IPS-20b (cell line): ENCODE results near the gene SERPINB1.

Experiments used
- H3K27ac ChIP-seq: one replicate; pipeline ENCODE4 v1.5.1; 2013; ENCODE audit warnings: low read length
- H3K27me3 ChIP-seq: 2 replicates; pipeline ENCODE4 v1.6.1; 2013; ENCODE audit warnings: mild to moderate bottlenecking, low read length, inconsistent platforms; ENCODE audit not compliant: insufficient read depth
- H3K36me3 ChIP-seq: 2 replicates; pipeline ENCODE4 v1.6.1; 2013; ENCODE audit warnings: low read depth, mild to moderate bottlenecking, inconsistent platforms, low read length, moderate library complexity; ENCODE audit not compliant: insufficient read depth
- H3K4me1 ChIP-seq: 2 replicates; pipeline ENCODE4 v1.6.1; 2013; ENCODE audit warnings: mild to moderate bottlenecking, control low read depth, inconsistent platforms, low read length, moderate library complexity; ENCODE audit not compliant: insufficient read depth
- H3K4me3 ChIP-seq: 2 replicates; pipeline ENCODE4 v1.5.1; 2013; ENCODE audit warnings: mild to moderate bottlenecking, low read length, inconsistent platforms
- H3K9ac ChIP-seq: 2 replicates; pipeline ENCODE4 v1.6.1; 2013; ENCODE audit warnings: low read depth, mild to moderate bottlenecking, inconsistent platforms, low read length, moderate library complexity
- H3K9me3 ChIP-seq: 2 replicates; pipeline ENCODE4 v1.6.1; 2013; ENCODE audit warnings: mild to moderate bottlenecking, low read depth, low read length, inconsistent platforms; ENCODE audit not compliant: insufficient read depth

SERPINB1 gene

GRCh38 chr6:2821554-2821953, 20.1 kb downstream of the SERPINB1 start:
- H3K9ac ChIP-seq: no peak overlapping the region
- no peaks in the 10 kb centered on the region for H3K9me3 ChIP-seq
- no peak overlapping the region for H3K27ac ChIP-seq
- H3K36me3 ChIP-seq: no peaks in the 10 kb centered on the region
- no peak overlapping the region for H3K4me3 ChIP-seq
- no peaks in the 10 kb centered on the region for H3K27me3 ChIP-seq
- H3K4me1 ChIP-seq: peaks cover 4% of the 10 kb centered on the region; the same call in 1 of the 2 replicates

GRCh38 chr6:2820415-2820814, 21.2 kb downstream of the SERPINB1 start:
- Histone ChIP-seq H3K27me3 (no peaks in the 10 kb centered on the region), H3K4me3 (no peak overlapping the region), H3K27ac (no peak overlapping the region), H3K4me1 (peaks cover 4% of the 10 kb centered on the region; the same call in 1 of the 2 replicates), H3K9ac (no peak overlapping the region), H3K36me3 (no peaks in the 10 kb centered on the region), H3K9me3 (peaks cover 7% of the 10 kb centered on the region; the same call in 1 of the 2 replicates)

GRCh38 chr6:2819978-2820377, 21.7 kb downstream of the SERPINB1 start:
- Histone ChIP-seq H3K9ac (no peak overlapping the region), H3K27ac (no peak overlapping the region), H3K4me3 (no peak overlapping the region)

GRCh38 chr6:2819115-2819514, 22.5 kb downstream of the SERPINB1 start:
- H3K27me3 ChIP-seq: no peaks in the 10 kb centered on the region
- H3K9me3 ChIP-seq: peaks cover 7% of the 10 kb centered on the region; the same call in 1 of the 2 replicates
- no peak overlapping the region for H3K27ac ChIP-seq
- H3K9ac ChIP-seq: no peak overlapping the region
- H3K36me3 ChIP-seq: no peaks in the 10 kb centered on the region
- no peak overlapping the region for H3K4me3 ChIP-seq
- H3K4me1 ChIP-seq: peaks cover 4% of the 10 kb centered on the region; the same call in 1 of the 2 replicates

More at GRCh38 chr6:2819978-2820377, 21.7 kb downstream of the SERPINB1 start:
- no peaks in the 10 kb centered on the region for H3K36me3 ChIP-seq
- peaks cover 7% of the 10 kb centered on the region; the same call in 1 of the 2 replicates for H3K9me3 ChIP-seq
- no peaks in the 10 kb centered on the region for H3K27me3 ChIP-seq
- peaks cover 4% of the 10 kb centered on the region; the same call in 1 of the 2 replicates for H3K4me1 ChIP-seq

GRCh38 chr6:2818593-2818992, 23.1 kb downstream of the SERPINB1 start:
- Histone ChIP-seq H3K4me1 (peaks cover 4% of the 10 kb centered on the region; the same call in 1 of the 2 replicates), H3K9ac (no peak overlapping the region), H3K9me3 (peaks cover 7% of the 10 kb centered on the region; the same call in 1 of the 2 replicates)

GRCh38 chr6:2817903-2818443, 23.7 kb downstream of the SERPINB1 start:
- no peak overlapping the region for H3K27ac ChIP-seq
- H3K4me1 ChIP-seq: peaks cover 4% of the 10 kb centered on the region; the same call in 1 of the 2 replicates
- no peaks in the 10 kb centered on the region for H3K27me3 ChIP-seq
- no peaks in the 10 kb centered on the region for H3K36me3 ChIP-seq
- peaks cover 7% of the 10 kb centered on the region; the same call in 1 of the 2 replicates for H3K9me3 ChIP-seq
- H3K9ac ChIP-seq: no peak overlapping the region
- H3K4me3 ChIP-seq: no peak overlapping the region

More at GRCh38 chr6:2818593-2818992, 23.1 kb downstream of the SERPINB1 start:
- Histone ChIP-seq H3K4me3 (no peak overlapping the region), H3K36me3 (no peaks in the 10 kb centered on the region), H3K27me3 (no peaks in the 10 kb centered on the region), H3K27ac (no peak overlapping the region)

GRCh38 chr6:2816158-2816557, 25.5 kb downstream of the SERPINB1 start:
- H3K4me3 ChIP-seq: no peak overlapping the region
- peaks cover 4% of the 10 kb centered on the region; the same call in 1 of the 2 replicates for H3K4me1 ChIP-seq
- H3K27me3 ChIP-seq: no peaks in the 10 kb centered on the region
- H3K36me3 ChIP-seq: no peaks in the 10 kb centered on the region
- no peak overlapping the region for H3K9ac ChIP-seq
- peaks cover 7% of the 10 kb centered on the region; the same call in 1 of the 2 replicates for H3K9me3 ChIP-seq
- no peak overlapping the region for H3K27ac ChIP-seq

GRCh38 chr6:2812695-2813094, 29.0 kb downstream of the SERPINB1 start:
- Histone ChIP-seq H3K27ac (no peak overlapping the region), H3K27me3 (no peaks in the 10 kb centered on the region), H3K4me3 (no peak overlapping the region), H3K9ac (no peak overlapping the region), H3K4me1 (no peaks in the 10 kb centered on the region), H3K9me3 (peaks cover 7% of the 10 kb centered on the region; the same call in 1 of the 2 replicates), H3K36me3 (no peaks in the 10 kb centered on the region)

- Histone ChIP-seq H3K36me3 (no peaks in the 10 kb centered on the region), H3K27ac (no peak overlapping the region)
Measured at GRCh38 chr6:2810092-2810671, 31.5 kb downstream of the SERPINB1 start.

GRCh38 chr6:2809015-2809414, 32.6 kb downstream of the SERPINB1 start:
- no peak overlapping the region for H3K4me3 ChIP-seq
- H3K9me3 ChIP-seq: no peaks in the 10 kb centered on the region

More at GRCh38 chr6:2810092-2810671, 31.5 kb downstream of the SERPINB1 start:
- Histone ChIP-seq H3K9me3 (no peaks in the 10 kb centered on the region), H3K27me3 (no peaks in the 10 kb centered on the region), H3K4me1 (no peaks in the 10 kb centered on the region), H3K4me3 (no peak overlapping the region), H3K9ac (no peak overlapping the region)

GRCh38 chr6:2807342-2808090, 34.1 kb downstream of the SERPINB1 start:
- H3K27ac ChIP-seq: no peak overlapping the region
- H3K9ac ChIP-seq: no peak overlapping the region
- no peaks in the 10 kb centered on the region for H3K36me3 ChIP-seq
- H3K4me3 ChIP-seq: no peak overlapping the region
- H3K27me3 ChIP-seq: no peaks in the 10 kb centered on the region
- no peaks in the 10 kb centered on the region for H3K9me3 ChIP-seq
- no peaks in the 10 kb centered on the region for H3K4me1 ChIP-seq

More at GRCh38 chr6:2809015-2809414, 32.6 kb downstream of the SERPINB1 start:
- Histone ChIP-seq H3K27ac (no peak overlapping the region), H3K27me3 (no peaks in the 10 kb centered on the region), H3K36me3 (no peaks in the 10 kb centered on the region), H3K4me1 (no peaks in the 10 kb centered on the region), H3K9ac (no peak overlapping the region)
